ENCODE results near the gene ZNF547. TPM values are rescaled to one million over a fixed set of nuclear protein-coding genes. Genes with fewer than 3 reads are reported as not detected.
A peak's percentile ranks its signal among the peaks of the same experiment; 100 is the strongest.

The ZNF547 gene
- total RNA-seq, 2 donors from 2014 or later, result 1.5 to 3.5 TPM

DNA sequence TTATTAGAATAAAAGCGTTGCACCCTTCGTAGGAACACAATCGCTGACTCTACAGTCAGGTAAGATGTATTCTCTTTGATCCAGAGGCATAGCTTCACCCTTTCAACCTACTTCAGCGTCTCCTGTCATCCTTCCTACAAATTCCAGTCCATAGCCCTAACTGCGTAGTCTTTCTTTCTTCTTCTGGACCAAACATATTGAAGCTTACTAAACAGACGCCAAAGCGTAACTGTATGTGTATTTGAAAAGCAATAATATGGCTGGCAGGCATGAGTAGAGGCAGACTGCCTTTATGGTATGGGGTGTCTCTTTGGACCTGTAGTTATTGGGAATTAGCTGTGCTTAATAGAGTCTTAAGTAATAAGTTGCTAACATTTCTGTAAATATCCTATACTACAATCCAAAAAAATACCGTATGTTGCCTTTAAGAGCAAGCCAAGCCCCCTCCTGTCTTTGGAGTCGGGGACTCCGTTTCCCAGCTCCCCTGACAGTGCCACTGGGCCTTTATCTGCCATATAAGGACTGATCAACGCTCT lies 25.9 kb downstream of the ZNF547 start:
- Histone ChIP-seq H3K36me3 (ENCODE audit: control insufficient read depth, insufficient read depth, low read length) (peaks cover 4% of the 10 kb centered on the region), H3K4me3 (ENCODE audit: low read length) (peak overlapping the region; percentile 98), H3K27ac (ENCODE audit: low read depth, low read length) (peak overlapping the region; percentile 7), H3K9ac (ENCODE audit: extremely low read depth, low read length, poor library complexity, severe bottlenecking) (no peak overlapping the region), H3K27me3 (ENCODE audit: control insufficient read depth, insufficient read depth, low read length, poor library complexity, severe bottlenecking) (peaks cover 14% of the 10 kb centered on the region), H3K4me1 (ENCODE audit: control insufficient read depth, insufficient read depth, low read length) (no peaks in the 10 kb centered on the region), H3K9me3 (ENCODE audit: control insufficient read depth, low read length) (no peaks in the 10 kb centered on the region)
- H3K36me3 Mint-ChIP-seq (ENCODE audit: low read depth), result peaks cover 16% of the 10 kb centered on the region
- H3K9me3 Mint-ChIP-seq, result peaks cover 4% of the 10 kb centered on the region
- TF ChIP-seq, protein P1, sequence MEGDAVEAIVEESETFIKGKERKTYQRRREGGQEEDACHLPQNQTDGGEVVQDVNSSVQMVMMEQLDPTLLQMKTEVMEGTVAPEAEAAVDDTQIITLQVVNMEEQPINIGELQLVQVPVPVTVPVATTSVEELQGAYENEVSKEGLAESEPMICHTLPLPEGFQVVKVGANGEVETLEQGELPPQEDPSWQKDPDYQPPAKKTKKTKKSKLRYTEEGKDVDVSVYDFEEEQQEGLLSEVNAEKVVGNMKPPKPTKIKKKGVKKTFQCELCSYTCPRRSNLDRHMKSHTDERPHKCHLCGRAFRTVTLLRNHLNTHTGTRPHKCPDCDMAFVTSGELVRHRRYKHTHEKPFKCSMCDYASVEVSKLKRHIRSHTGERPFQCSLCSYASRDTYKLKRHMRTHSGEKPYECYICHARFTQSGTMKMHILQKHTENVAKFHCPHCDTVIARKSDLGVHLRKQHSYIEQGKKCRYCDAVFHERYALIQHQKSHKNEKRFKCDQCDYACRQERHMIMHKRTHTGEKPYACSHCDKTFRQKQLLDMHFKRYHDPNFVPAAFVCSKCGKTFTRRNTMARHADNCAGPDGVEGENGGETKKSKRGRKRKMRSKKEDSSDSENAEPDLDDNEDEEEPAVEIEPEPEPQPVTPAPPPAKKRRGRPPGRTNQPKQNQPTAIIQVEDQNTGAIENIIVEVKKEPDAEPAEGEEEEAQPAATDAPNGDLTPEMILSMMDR (conservative IDR thresholded peaks at IDR 0.05), result no peak
- peaks cover 21% of the 10 kb centered on the region for H3K27me3 Mint-ChIP-seq (ENCODE audit: insufficient read depth)
- DNase-seq, result no peak
- H3K4me1 Mint-ChIP-seq, result peaks cover 12% of the 10 kb centered on the region
- H3K4me3 Mint-ChIP-seq, result peak overlapping the region; percentile 82
- peak overlapping the region; percentile 94 for H3K27ac Mint-ChIP-seq
- WGBS, 2 experiments (ENCODE audit: insufficient coverage in 1 of 2, insufficient read length in 1 of 2), result 61 to 64% methylated on average over 6 to 11 of the region's 11 CpGs

DNA sequence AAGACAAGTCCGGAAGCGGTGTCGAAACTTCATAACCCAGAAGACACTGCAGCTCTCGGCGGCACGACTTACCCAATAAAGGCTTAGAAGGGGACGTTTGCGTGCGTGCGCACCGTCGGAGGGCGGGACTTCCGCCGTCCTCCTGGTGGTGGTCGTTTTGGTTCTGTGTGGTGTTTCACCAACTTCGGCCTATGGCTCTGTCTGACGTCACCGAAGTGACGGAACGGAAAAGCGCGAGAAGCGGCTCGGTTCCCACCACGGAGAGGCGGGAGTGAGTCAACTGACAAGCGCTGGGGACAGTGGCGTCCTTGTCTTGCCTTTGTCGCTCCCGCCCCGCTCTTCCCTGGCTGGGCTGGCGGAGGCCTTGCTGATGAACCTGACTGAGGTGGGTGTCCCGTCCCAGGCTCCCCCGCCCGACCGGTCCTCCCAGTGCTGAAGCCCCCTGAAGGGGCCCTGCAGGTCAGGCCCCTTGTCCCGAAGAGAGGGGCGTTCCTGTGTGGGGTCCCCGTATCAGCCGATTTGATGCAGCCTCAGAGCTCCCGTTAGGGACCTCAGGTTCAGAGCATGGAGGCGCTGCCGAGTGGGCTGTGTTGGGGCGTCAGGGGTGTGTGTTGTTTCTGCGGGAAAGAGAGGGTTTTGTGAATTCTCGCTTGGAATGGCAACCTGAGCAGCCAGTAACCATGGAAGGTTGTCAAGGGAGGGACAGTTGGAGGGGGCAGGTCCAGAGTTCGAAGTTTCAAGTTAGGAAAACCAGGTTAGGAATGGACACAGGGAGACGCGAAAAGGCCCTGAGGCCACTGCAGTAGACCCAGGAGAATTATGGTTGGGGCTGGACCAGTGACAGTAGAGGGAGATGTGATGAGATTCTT lies 26.6 kb downstream of the ZNF547 start, which contains the start of gene ZNF548:
Gene ZNF548, plus strand, starts transcription at position 125 of the 869 bp plus-strand sequence. Its CDS starts 246 bp downstream, at position 371.
- peak within 1 kb of the TSS; percentile 94 for H3K27ac Mint-ChIP-seq
- peaks cover 19% of the 10 kb centered on the region for H3K27me3 Mint-ChIP-seq (ENCODE audit: insufficient read depth)
- TF ChIP-seq, protein P1 (conservative IDR thresholded peaks at IDR 0.05), result peak; percentile 45
- DNase-seq, result peak; percentile 99
- WGBS, 2 experiments (ENCODE audit: insufficient coverage in 1 of 2, insufficient read length in 1 of 2), result 1 to 5% methylated on average over 8 to 50 of the region's 50 CpGs
- Histone ChIP-seq H3K9me3 (ENCODE audit: control insufficient read depth, low read length) (no peaks in the 10 kb centered on the region), H3K36me3 (ENCODE audit: control insufficient read depth, insufficient read depth, low read length) (peaks cover 4% of the 10 kb centered on the region), H3K27ac (ENCODE audit: low read depth, low read length) (peak within 1 kb of the TSS; percentile 98), H3K27me3 (ENCODE audit: control insufficient read depth, insufficient read depth, low read length, poor library complexity, severe bottlenecking) (peaks cover 7% of the 10 kb centered on the region), H3K4me3 (ENCODE audit: low read length) (peak within 1 kb of the TSS; percentile 98), H3K9ac (ENCODE audit: extremely low read depth, low read length, poor library complexity, severe bottlenecking) (peak within 1 kb of the TSS; percentile 95), H3K4me1 (ENCODE audit: control insufficient read depth, insufficient read depth, low read length) (no peaks in the 10 kb centered on the region)
- H3K36me3 Mint-ChIP-seq (ENCODE audit: low read depth), result peaks cover 21% of the 10 kb centered on the region
- peaks cover 4% of the 10 kb centered on the region for H3K9me3 Mint-ChIP-seq
- H3K4me3 Mint-ChIP-seq, result peak within 1 kb of the TSS; percentile 82
- H3K4me1 Mint-ChIP-seq, result peaks cover 12% of the 10 kb centered on the region

DNA sequence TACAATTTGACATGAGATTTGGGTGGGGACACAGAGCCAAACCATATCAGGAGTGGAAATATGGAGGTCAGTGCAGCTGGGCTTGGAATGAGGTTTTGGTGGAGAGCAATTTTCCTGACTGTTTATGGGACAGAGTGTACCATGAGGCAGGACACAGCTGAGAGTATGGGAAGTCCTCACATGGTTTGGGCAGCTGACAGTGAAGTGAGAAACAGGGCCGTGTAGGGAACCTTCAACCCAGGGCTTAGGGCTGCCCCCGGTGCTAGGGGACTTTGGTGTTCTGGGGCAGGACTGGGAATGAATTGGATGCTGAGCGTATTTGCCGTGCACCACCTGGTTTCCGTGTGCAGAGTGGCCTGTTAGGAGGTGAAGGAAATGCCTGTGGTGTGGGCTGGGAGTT lies 32.4 kb downstream of the ZNF547 start:
- WGBS, 2 experiments (ENCODE audit: insufficient coverage in 1 of 2, insufficient read length in 1 of 2), result 98% methylated on average over 5 of the region's 5 CpGs; no CpG with 5 or more reads in 1 of the 2 experiments
- H3K9me3 Mint-ChIP-seq, result peaks cover 41% of the 10 kb centered on the region
- H3K4me3 Mint-ChIP-seq, result no peak overlapping the region
- DNase-seq, result no peak
- Histone ChIP-seq H3K9ac (ENCODE audit: extremely low read depth, low read length, poor library complexity, severe bottlenecking) (no peak overlapping the region), H3K4me1 (ENCODE audit: control insufficient read depth, insufficient read depth, low read length) (no peaks in the 10 kb centered on the region), H3K9me3 (ENCODE audit: control insufficient read depth, low read length) (no peaks in the 10 kb centered on the region), H3K27me3 (ENCODE audit: control insufficient read depth, insufficient read depth, low read length, poor library complexity, severe bottlenecking) (no peaks in the 10 kb centered on the region), H3K27ac (ENCODE audit: low read depth, low read length) (no peak overlapping the region), H3K36me3 (ENCODE audit: control insufficient read depth, insufficient read depth, low read length) (peaks cover 37% of the 10 kb centered on the region), H3K4me3 (ENCODE audit: low read length) (no peak overlapping the region)
- H3K27me3 Mint-ChIP-seq (ENCODE audit: insufficient read depth), result no peaks in the 10 kb centered on the region
- no peak overlapping the region for H3K27ac Mint-ChIP-seq
- peaks cover 75% of the 10 kb centered on the region for H3K36me3 Mint-ChIP-seq (ENCODE audit: low read depth)
- TF ChIP-seq, protein P1 (conservative IDR thresholded peaks at IDR 0.05), result no peak
- peaks cover 4% of the 10 kb centered on the region for H3K4me1 Mint-ChIP-seq
